ENCODE measurements around the gene OMA1. TPM values are rescaled to one million over a fixed set of nuclear protein-coding genes. Genes with fewer than 3 reads are reported as not detected.
"Not testable (repeated sequence)": the region's sequence is repeated elsewhere in the genome, so short reads cannot be mapped to it uniquely, and the experiment has no call there.

Gene OMA1
- total RNA-seq, 1 donor from 2014 or later = 58.6 TPM

DNA sequence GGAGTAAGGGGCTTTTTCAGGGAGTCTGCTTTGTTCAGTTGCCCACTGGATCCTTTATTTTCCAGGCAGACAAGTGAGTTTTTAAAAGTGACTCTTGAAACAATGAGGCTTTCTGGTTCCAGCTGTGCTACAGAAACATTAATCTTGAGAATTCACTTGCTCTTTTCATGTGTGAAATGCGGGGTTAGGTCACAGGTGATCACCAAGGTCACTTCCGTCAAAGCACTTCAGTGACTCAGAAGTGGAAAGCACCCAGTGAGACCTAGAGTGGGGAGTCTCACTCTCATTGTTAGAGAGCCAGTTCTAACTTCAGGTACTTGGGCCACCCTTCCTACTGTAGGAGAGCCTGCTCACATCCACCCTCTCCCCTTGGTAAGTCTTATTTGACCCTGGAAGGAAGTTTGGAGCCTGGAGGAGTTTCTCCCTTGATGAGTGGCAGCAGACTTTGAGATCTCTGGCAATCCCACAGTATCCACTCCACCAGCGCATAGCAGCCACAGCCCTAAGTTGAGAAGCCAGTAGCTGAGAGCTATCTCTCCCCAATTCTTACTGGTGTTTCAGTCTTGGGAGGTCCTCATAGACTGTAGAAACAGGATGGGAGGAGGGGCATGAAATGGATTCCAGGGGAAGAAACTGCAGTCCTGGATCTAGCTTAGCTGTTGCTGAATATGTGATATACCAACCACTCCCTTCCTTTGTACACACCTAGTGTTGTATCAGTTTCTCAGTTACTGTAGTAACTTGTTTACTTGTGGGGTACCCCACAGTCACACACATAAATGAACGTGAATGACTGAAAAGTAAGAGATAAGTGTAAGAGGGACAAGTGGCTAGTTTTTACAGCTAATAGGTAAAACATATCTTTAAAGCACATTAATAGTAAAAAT is 27.4 kb upstream of the OMA1 start:
- DNase-seq = no peak

GRCh38 chr1:58573138-58573537 is 26.6 kb upstream of the OMA1 start:
- DNase-seq = no peak

DNA sequence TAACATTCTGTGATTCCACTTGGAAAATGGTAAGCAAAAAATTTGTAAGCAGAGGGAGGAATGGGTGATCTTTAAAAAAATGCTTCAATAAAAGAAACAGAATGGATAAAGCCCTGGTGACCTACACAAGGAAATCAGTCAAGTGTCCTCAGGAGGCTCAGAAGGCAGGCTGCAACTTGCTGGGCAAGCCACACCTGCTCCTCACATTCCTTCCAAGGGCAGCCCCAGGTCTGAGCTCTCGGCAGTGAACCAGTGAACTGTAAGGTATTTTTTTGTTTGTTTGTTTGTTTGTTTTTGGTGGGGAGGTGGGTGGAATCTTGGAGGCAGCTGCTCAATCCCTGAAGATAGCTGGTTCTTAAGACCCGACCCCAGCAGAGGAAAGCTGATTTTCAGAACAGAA is 26.2 kb upstream of the OMA1 start:
- no peak for DNase-seq

DNA sequence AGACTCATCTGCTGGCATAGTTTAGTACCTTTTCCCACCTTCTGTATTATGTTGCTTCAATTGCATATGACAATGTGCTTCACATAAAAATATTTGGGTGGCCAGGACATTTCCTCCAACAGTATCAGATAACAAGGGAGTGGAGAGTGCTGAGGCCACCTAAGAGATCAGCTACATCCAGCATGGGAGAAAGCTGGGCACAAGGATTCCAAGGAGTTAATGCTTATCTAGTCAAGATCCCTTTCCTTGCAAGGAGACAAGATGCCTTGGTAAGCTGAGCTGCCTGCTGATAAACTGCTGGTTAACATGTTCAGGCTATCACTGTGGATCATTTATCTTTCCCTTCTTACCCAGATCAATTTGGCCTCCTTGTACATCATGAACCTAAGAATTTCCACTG is 25.1 kb upstream of the OMA1 start:
- no peak for DNase-seq

GRCh38 chr1:58570817-58571216 is 24.3 kb upstream of the OMA1 start:
- no peak for DNase-seq

DNA sequence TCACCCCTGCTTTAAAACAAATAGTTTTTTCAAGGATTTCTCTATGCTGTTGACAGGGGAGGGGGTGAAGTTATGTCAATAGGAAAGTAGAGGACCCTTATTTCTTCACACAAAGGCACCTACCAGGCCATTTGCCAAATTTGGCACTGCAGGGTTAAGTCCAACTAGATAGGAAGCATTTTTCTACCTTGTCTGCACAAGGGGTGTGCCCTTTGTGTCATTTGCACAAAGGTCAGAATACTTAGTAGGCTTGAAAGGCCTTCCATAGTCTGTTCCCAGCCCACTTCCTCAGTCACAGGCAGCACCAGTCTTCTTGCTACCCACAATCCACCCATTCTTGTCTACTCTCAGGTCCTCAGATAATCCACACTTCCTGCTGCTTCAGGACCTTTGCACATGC is 23.6 kb upstream of the OMA1 start:
- no peak for DNase-seq

GRCh38 chr1:58568911-58569310 is 22.4 kb upstream of the OMA1 start:
- DNase-seq = no peak

DNA sequence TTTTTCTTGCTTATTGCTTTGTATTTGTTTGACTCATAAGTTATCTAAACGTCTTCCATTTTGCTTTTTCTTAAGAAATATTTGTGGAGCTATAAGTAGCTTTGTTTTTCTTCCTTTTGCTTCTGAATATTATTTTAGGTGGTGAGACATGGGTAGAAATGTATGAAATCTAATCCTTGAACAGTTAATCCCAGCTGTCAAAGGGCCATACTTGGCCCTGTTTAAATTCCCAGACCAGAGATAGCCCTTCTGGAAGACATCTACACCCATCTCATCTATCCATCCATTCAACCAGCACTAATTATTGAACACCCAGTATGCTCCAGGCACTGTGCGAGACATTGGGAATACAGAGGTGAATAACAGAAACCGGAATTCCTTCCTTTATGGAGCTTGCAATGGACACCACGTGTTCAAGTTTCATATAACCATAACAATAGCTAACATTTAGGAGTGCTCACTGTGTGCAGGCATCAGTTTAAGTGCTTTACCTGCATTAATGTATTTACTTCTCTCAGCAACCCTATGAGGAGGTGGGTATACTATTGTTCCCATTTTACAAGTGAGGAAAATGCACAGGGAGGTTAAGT is 21.8 kb upstream of the OMA1 start:
- no peak for DNase-seq

- DNase-seq = no peak
These were observed 19.8 kb upstream of the OMA1 start for GRCh38 chr1:58566339-58566738.

DNA sequence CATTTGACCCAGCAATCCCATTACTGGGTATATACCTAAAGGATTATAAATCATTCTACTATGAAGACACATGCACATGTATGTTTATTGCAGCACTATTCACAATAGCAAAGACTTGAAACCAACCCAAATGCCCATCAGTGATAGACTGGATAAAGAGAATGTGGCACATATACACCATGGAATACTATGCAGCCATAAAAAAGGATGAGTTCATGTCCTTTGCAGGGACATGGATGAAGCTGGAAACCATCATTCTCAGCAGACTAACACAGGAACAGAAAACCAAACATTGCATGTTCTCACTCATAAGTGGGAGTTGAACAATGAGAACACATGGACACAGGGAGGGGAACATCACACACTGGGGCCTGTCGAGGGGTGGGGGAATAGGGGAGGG is 17.2 kb upstream of the OMA1 start:
- DNase-seq = not testable (repeated sequence)

GRCh38 chr1:58561633-58562032 is 15.1 kb upstream of the OMA1 start:
- DNase-seq = no peak

DNA sequence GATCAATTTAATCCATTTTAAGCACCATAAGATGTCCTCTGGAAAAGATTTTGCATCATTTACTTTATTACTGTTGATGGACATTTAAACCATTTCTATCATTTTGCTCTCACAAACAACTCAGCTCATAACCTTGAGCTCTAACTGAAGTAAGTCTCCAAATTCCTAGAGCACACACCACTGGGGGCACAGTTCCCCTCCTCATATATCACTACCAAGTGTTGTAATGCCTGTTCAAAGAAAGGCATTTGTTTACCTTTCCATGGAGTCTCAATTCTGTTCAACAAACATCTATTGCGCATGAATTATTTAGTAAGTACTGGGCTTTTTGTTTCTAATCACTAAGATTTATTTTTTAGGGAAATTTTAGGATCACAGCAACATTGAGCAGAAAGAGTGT is 8.9 kb upstream of the OMA1 start:
- DNase-seq = no peak

GRCh38 chr1:58551186-58552140 is 4.9 kb upstream of the OMA1 start:
- no peak for DNase-seq

DNA sequence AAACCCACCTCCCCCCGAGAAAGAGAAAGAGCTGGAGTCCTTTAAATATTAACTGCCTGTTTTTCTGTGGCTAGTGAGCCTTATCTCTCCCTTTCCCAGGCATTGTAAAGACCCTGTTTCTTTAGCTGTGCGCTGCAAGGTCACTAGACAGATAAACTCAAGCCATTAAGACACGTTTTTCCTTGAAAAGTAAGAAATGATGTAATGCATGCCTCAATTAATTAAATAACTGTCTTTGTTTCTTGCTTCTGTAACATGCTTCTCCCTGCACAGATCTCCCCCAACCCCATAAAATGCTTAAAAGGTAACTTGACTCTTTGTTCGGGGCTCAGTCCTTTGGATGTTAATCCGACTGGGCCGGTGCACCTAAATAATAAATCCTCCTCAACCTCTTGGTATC is 2.8 kb upstream of the OMA1 start:
- DNase-seq = not testable (repeated sequence)

DNA sequence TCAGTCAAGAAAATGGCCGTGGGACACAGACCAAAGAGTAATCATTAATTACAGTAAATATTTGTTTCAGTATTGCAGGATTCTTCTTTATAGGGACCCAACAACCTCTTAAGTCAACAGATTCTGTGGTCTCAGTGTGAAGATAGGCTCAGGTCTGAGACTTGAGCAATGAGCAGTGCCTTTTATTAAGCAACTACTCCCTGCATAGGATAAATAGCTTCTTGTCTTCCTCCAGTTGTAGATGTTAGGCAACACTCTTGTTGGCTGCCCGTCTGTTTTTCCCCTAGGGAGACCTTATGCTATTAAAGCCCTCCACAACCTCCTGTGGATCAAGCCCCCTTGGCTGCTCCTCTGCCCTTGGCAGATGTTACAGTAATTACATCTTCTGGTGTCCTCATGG is 1.8 kb upstream of the OMA1 start:
- no peak for DNase-seq

GRCh38 chr1:58545591-58546519 is 671 bp downstream of the OMA1 start:
- peak; percentile 85 for DNase-seq

- DNase-seq = no peak
These were observed 3.3 kb downstream of the OMA1 start for GRCh38 chr1:58543260-58543659.

DNA sequence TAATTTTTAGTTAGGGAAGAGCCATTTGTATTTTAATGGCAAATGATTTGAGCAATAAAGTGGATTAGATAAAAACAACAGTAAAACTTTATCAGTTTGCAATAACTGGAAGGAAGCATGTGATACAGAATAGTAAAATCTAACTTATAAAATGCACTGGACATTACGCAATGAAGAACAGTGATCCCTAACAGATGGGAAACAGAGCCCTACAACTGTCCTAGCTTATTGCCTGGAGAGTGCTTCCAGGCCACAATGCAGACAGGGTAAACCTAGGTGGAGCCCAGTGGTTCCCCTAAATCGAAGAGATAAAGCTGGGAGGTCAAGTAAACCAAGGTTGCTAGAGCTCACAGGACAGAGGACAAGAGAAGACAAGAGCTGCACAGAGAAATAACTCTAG is 7.0 kb downstream of the OMA1 start:
- no peak for DNase-seq

DNA sequence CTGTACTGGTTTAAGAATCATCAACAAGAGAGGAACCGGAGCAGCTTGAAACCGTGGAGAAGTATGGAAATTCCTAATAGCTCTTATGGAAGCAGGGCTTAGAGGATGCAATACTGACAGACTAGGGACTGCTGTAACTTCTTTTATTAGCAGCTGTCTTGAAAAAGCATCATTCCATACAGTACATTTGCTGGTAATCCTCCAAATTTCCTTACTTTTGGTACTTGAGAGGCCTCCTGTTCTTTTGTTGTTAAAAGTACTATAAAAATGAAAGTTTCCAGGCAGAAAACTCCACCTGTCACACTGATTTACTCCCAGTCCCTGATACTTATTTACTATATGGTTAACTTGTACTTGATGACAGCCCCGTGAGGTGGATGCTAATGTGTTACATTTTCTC is 7.7 kb downstream of the OMA1 start:
- peak; percentile 9 for DNase-seq

- DNase-seq = not testable (repeated sequence)
These were observed 14.7 kb downstream of the OMA1 start for GRCh38 chr1:58531842-58532241.

DNA sequence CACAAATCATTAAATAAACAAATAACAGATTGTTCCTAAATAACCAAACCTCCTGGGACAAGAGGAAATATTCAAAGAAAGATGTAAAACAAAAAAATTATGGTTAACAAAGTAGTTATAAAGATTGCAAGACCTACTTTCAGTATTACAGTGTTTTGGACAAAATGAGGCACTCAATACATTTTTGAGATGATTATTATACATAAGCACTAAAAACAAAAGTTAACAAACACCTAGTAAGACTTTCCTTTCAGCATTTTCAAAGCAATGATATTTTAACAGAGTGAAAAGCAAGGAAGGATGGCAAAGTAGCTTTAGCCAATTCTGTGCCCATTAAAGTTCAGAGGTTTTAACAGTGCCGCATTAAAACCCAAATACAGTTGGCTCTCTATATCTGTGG is 17.2 kb downstream of the OMA1 start:
- no peak for DNase-seq

GRCh38 chr1:58528518-58528917 is 18.0 kb downstream of the OMA1 start:
- DNase-seq = no peak

All from tongue (tissue), 2 donors.